Measurements from ENCODE around the gene GANC.

Gene GANC

GRCh38 chr15:42338500-42338899, 65.5 kb downstream of the GANC start:
- in situ Hi-C loops (cut with MboI; ENCODE audit: low sequenced_read_pairs): no loop called here

- in situ Hi-C loops (cut with MboI; ENCODE audit: low sequenced_read_pairs): no loop called here
Observed at GRCh38 chr15:42343596-42344232, 70.7 kb downstream of the GANC start.

- in situ Hi-C loops (cut with MboI; ENCODE audit: low sequenced_read_pairs): no loop called here
Observed at GRCh38 chr15:42344763-42345162, 71.8 kb downstream of the GANC start.

GRCh38 chr15:42345504-42345903, 72.5 kb downstream of the GANC start:
- in situ Hi-C loops (cut with MboI; ENCODE audit: low sequenced_read_pairs): no loop called here

- in situ Hi-C loops (cut with MboI; ENCODE audit: low sequenced_read_pairs): no loop called here
Observed at GRCh38 chr15:42348083-42348482, 75.1 kb downstream of the GANC start.

- in situ Hi-C loops (cut with MboI; ENCODE audit: low sequenced_read_pairs): no loop called here
Observed at GRCh38 chr15:42349186-42349585, 76.2 kb downstream of the GANC start.

- in situ Hi-C loops (cut with MboI; ENCODE audit: low sequenced_read_pairs): no loop called here
Observed at GRCh38 chr15:42352401-42352800, 79.4 kb downstream of the GANC start.

GRCh38 chr15:42353061-42353460, 80.1 kb downstream of the GANC start:
- in situ Hi-C loops (cut with MboI; ENCODE audit: low sequenced_read_pairs): no loop called here

GRCh38 chr15:42354824-42355223, 81.8 kb downstream of the GANC start:
- in situ Hi-C loops (cut with MboI; ENCODE audit: low sequenced_read_pairs): no loop called here

- in situ Hi-C loops (cut with MboI; ENCODE audit: low sequenced_read_pairs): no loop called here
Observed at GRCh38 chr15:42355291-42355690, 82.3 kb downstream of the GANC start.

GRCh38 chr15:42356851-42357250, 83.8 kb downstream of the GANC start:
- in situ Hi-C loops (cut with MboI; ENCODE audit: low sequenced_read_pairs): no loop called here

GRCh38 chr15:42358141-42358540, 85.1 kb downstream of the GANC start:
- in situ Hi-C loops (cut with MboI; ENCODE audit: low sequenced_read_pairs): no loop called here

- in situ Hi-C loops (cut with MboI; ENCODE audit: low sequenced_read_pairs): no loop called here
Observed at GRCh38 chr15:42359249-42359648, 86.2 kb downstream of the GANC start, which contains the start of gene CAPN3. Gene CAPN3 (plus strand): TSS chr15:42359501. CDS start chr15:42359806, 305 bp downstream.

- in situ Hi-C loops (cut with MboI; ENCODE audit: low sequenced_read_pairs): no loop called here
Observed at GRCh38 chr15:42359985-42360384, 87.0 kb downstream of the GANC start.

GRCh38 chr15:42360535-42361112, 87.6 kb downstream of the GANC start:
- in situ Hi-C loops (cut with MboI; ENCODE audit: low sequenced_read_pairs): no loop called here

- in situ Hi-C loops (cut with MboI; ENCODE audit: low sequenced_read_pairs): no loop called here
Observed at GRCh38 chr15:42363487-42363886, 90.5 kb downstream of the GANC start.

GRCh38 chr15:42363942-42364341, 90.9 kb downstream of the GANC start:
- in situ Hi-C loops (cut with MboI; ENCODE audit: low sequenced_read_pairs): no loop called here

GRCh38 chr15:42364529-42364928, 91.5 kb downstream of the GANC start:
- in situ Hi-C loops (cut with MboI; ENCODE audit: low sequenced_read_pairs): no loop called here

GRCh38 chr15:42365921-42366550, 93.0 kb downstream of the GANC start:
- in situ Hi-C loops (cut with MboI; ENCODE audit: low sequenced_read_pairs): no loop called here

GRCh38 chr15:42367041-42367440, 94.0 kb downstream of the GANC start:
- in situ Hi-C loops (cut with MboI; ENCODE audit: low sequenced_read_pairs): no loop called here

GRCh38 chr15:42368096-42368495, 95.1 kb downstream of the GANC start:
- in situ Hi-C loops (cut with MboI; ENCODE audit: low sequenced_read_pairs): no loop called here

- in situ Hi-C loops (cut with MboI; ENCODE audit: low sequenced_read_pairs): no loop called here
Observed at GRCh38 chr15:42371096-42371495, 98.1 kb downstream of the GANC start.
